NCI-H128 (cell line): ENCODE data around the gene PRRC2B.
"Not testable (repeated sequence)": the region's sequence is repeated elsewhere in the genome, so short reads cannot be mapped to it uniquely, and the experiment has no call there.

ENCODE experiments used
- DNase-seq: peaks from one replicate; lab custom pipeline; 2025; ENCODE audit not compliant: unreplicated experiment; lab: John Stamatoyannopoulos, UW

PRRC2B gene

DNA sequence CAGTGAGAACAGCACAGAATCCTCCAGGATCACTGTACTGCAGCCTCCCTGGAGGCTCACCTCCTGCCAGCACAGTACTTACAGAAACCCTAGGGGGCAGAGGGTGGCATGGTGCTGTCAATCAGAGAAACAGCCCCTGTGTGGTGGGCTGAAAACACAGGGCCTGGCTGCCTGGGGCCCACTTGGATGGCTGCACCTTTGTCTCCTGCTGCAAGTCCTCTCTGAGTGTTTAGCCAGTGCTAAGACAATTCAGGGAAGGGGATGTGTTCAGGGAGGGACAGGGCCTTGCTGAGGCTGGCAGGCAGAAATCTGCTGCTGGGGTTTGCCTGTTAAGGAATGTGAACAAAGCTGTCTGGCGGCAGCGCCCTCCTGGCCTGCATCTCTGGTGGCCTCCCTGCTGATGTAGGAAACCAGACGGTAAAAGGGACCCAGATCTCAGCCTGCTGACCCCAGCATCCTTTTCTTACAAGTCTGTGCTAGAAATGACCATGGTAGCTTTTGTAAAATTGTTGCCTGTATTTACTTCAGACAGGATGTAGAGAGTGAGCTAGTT, 39.5 kb downstream of the PRRC2B start:
- DNase-seq: no peak

DNA sequence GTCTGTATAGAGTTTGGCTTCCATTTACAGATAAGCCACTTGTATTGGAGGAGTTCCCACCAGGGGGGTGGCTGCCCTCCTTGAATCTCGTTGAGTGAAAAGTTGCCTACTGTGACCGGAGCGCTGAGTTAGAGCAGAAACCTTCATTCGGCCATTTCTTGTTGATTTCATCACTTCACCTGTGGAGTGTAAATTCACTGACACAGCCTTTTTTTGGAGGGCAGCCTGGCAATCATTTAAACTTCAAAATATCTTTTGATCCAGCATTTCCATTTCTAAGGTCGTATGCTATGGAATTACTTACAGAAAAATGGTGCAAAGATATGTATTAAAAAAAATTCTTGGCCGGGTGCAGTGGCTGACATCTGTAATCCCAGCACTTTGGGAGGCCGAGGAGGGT, 40.8 kb downstream of the PRRC2B start:
- no peak for DNase-seq

DNA sequence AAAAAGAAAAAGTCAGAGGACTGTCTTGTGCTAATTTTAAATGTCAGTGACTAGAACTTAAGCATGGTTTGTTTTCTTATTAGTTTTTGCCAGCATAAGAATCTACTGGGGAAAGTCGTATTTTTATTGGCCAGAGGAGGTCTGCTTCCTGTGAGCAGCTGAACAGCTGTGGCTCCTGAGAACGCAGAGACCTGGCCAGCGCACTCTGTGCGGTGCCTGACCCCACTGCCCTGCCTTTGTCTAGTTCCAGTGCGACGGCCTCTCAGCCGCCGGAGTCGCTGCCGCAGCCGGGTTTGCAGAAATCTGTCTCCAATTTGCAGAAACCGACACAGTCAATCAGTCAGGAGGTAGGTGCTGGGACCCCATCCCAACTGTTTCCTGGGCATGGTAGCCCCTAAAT, 42.5 kb downstream of the PRRC2B start:
- DNase-seq: no peak

DNA sequence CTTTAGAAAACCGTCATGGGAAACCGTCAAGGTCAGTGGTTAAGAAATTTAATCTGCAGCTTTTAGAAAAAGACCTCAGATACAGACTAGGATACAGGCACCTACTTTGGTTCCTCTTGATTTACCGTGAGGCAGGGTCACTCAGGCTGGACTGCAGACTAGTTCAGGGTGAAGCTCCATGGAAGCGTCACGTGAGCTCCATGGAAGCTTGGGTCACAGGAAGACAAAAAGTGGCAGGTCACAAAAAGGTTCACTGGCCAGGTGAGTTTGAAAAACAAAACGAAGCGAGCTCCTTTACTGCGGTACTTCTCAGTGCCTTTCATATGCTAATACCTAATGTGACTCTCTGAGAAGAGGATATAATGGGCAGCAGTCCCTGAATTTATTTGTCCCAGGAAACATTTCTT, 43.0 kb downstream of the PRRC2B start:
- no peak for DNase-seq

GRCh38 chr9:131438190-131438589, 44.3 kb downstream of the PRRC2B start:
- DNase-seq: no peak

DNA sequence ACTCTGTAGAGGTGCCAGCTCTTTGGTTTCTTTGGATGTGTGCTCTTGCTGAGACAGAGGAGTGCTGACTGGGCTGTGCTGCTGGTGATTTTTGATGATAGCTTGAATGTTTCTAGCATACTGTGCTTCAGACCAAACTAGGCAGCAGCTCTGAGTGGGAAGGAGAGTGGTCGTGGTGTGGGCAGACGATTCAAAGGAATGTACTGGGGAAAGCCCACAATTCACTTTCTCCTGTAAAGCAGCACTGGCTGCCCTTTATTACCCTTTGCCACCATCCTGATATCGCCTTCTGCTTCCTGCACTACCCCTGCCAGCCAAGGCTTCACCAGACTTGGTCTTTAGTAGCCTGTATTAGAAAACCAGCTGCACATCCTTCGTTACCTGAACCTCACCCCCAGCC, 45.3 kb downstream of the PRRC2B start:
- DNase-seq: no peak

DNA sequence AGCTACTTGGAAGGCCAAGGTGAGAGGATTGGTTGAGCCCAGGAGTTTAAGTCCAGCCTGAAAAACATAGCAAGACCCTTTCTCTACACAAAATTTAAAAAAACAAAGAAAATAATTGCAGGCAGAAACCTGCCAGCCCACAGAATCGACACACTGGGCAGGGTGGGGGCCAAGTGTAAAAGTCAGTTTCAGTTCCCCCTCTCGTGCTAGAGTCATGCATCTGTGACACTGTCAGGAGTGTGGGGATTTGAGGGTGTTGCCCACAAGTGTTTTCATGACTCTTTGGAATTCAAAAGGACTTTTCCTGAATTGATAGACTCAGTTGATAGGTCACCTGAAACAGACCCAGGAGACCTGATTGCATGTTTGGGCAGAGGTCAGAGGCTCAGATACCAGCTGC, 47.6 kb downstream of the PRRC2B start:
- no peak for DNase-seq

DNA sequence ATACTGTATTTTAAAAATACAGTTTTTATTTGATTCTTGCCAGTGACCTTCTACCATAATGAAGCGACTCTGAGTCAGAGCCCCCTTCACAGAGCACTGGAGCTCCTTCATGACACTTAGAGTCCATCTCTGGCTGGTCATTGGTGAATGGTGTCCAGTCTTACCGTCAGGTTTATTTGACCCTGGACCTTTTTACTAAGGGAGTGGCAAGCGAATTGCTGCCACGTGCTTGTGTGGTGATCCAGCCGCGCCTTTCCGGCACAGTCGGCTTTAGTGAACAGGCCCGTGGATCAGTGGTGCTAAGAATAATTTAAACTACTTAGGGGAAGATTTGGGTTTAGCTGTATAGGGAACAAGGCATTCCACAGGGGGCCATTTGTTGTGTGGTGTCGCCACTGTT, 48.5 kb downstream of the PRRC2B start:
- no peak for DNase-seq

DNA sequence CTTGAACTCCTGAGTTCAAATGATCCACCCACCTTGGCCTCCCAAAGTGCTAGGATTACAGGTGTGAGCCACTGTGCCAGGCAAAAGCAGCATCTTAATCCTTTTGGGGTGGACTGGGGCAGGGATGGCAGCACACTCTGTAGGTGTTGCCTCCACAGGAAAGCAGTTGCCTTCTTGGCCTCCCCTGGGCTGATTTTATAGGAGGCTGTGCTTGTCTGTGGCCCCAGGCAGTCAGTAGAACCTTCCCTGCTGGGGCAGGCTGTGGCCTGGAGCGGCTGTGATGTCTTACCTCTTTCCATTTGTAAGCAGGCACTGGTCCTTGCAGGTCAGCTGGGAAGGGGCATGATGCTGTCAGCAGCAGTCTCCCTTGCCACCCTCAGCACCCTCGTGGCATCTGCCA, 49.8 kb downstream of the PRRC2B start:
- no peak for DNase-seq

GRCh38 chr9:131446276-131446675, 52.4 kb downstream of the PRRC2B start:
- no peak for DNase-seq

GRCh38 chr9:131447148-131447547, 53.3 kb downstream of the PRRC2B start:
- DNase-seq: no peak

DNA sequence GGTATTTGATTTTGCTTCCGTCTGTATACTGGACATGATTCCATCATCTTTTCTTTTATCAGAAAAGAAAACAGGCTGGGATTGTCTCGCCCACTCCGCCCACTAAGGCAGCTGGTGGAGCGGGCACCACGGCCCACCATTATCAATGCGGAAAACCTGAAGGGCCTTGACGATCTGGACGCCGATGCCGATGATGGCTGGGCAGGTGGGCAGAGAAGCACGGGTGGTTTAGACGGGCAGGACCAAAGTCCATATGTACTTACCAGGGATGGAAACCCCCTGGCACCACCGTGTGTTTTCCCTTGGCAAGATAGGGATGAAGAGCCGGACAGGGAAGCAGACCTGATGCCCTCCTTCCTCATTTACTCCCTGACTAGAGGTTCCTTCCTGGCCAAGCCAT, 53.7 kb downstream of the PRRC2B start:
- no peak for DNase-seq

GRCh38 chr9:131448818-131449217, 54.9 kb downstream of the PRRC2B start:
- DNase-seq: no peak

DNA sequence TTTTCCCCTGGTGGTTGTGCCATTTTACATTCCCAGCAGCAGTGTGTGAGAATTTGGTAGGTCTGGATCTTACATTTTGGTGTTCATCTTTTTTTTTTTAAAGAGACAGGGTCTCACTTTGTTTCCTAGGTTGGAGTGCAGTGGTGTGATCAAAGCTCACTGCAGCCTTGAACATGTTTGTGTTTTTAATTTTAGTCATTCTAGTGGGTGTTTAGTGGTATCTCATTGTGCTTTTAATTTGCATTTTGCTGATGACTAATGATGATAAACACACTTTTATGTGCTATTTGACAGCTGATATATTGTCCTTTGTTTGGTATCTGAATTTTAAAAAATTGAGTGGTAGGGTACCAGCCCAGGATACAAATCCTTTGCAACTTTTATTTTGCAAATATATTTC, 55.4 kb downstream of the PRRC2B start:
- DNase-seq: no peak

- DNase-seq: no peak
These were observed 60.1 kb downstream of the PRRC2B start for GRCh38 chr9:131454028-131454427.

DNA sequence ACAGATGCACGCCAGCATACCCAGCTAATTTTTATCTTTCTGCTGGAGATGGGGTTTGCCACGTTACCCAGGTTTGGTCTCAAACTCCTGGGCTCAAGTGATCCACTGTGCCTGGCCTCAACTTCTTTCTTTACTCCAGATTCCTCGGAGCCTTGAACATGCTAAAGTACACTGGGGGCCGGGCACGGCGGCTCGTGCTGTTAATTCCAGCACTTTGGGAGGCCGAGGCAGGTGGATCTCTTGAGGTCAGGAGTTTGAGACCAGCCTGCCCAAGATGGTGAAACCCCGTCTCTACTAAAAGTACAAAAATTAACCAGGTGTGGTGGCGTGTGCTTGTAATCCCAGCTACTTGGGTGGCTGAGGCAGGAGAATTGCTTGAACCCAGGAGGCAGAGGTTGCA, 61.8 kb downstream of the PRRC2B start:
- DNase-seq: not testable (repeated sequence)

DNA sequence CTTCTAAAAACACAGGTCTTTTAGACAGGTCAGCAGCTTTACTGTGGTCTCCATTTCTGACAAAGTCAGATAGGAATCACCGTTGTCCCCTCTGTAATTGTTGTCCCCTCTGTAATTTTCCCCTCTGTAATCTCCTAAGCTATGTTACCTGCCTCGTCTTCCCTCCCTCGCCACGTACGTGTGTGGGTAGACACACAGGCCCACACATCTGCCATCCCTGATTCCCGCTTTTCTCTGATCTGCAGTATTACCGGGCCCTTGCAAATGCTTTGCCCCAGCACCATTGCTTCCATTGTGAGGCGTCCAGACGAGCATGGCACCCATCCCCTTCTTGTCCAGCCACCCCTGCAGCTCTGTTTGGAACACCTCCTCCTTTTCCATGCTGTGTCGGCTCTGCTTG, 63.9 kb downstream of the PRRC2B start:
- no peak for DNase-seq

GRCh38 chr9:131459056-131459455, 65.2 kb downstream of the PRRC2B start:
- DNase-seq: no peak

GRCh38 chr9:131461166-131461565, 67.3 kb downstream of the PRRC2B start:
- no peak for DNase-seq

GRCh38 chr9:131464354-131465000, 70.6 kb downstream of the PRRC2B start:
- DNase-seq: no peak

DNA sequence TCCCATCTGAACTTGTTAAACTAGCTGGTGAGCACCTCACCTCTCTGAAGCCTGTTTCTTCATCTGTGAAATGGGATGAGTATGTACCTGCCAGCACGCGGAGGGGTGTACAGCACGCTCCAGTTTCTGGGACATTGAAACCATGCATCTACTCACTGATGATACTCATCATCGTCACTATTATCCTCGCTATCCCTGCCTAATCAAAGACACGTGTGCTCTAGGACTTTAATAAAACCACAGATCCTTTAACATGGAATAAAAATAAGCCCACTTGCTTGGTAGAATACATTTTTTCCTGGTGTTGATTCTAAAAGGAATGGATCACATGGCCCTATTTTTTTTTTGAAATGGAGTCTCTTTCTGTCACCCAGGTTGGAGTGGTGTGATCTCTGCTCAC, 71.5 kb downstream of the PRRC2B start:
- no peak for DNase-seq

- DNase-seq: no peak
These were observed 73.5 kb downstream of the PRRC2B start for GRCh38 chr9:131467214-131467935.

DNA sequence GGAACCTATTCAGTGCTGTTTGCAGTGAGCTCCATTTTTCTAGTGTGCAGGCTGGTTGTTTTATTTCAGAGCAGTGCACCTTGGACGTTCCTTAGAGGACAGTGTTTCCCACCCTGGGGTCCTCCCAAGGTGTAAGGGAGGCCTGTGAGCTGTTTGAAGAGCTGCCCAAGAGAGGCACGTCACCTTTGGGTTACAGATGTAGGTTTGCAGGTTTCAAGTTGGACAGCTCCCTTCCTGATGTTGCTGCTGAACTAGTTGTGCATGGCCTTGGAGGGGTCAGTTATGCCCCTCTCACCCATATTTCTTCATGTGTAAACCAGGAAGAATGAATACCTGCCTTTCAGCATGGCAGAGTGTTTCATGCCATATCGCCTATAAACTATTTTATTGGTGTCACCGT, 74.1 kb downstream of the PRRC2B start:
- DNase-seq: no peak
